HUDEP-2 (cell line): ENCODE measurements around the gene SNAP25.

ENCODE experiments used
- DNase-seq, 76 experiments: peaks; one replicate each; lab custom pipeline; 2025; ENCODE audit not compliant: unreplicated experiment in 76 of 76; lab: John Stamatoyannopoulos, UW

The SNAP25 gene

DNA sequence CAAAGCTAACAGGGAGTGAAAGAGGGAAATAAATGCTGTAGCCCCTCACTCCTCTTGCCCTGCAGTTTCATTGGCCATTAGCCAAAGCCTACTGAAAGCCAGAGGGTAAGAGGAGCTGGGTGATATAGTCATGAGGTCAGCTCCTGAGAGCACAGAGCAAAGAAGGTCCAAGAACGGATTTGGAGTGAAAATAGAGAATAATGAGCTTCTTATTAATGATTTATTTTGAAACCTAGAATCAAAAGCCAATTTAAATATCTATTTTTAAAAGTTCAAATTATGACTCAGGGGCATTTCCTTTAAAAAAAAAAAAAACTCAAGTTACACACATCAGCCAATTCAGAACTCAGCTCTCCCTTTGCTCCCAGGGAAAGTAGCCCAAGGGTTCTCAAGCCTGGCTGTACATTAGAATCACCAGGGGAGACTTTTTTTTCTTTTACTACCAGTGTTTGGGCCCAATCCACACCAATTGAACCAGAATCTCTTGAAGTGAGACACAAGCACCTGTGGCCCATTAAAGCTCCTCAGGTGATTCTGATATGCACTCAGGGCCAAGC is 79.1 kb downstream of the SNAP25 start:
- no peak for DNase-seq

DNA sequence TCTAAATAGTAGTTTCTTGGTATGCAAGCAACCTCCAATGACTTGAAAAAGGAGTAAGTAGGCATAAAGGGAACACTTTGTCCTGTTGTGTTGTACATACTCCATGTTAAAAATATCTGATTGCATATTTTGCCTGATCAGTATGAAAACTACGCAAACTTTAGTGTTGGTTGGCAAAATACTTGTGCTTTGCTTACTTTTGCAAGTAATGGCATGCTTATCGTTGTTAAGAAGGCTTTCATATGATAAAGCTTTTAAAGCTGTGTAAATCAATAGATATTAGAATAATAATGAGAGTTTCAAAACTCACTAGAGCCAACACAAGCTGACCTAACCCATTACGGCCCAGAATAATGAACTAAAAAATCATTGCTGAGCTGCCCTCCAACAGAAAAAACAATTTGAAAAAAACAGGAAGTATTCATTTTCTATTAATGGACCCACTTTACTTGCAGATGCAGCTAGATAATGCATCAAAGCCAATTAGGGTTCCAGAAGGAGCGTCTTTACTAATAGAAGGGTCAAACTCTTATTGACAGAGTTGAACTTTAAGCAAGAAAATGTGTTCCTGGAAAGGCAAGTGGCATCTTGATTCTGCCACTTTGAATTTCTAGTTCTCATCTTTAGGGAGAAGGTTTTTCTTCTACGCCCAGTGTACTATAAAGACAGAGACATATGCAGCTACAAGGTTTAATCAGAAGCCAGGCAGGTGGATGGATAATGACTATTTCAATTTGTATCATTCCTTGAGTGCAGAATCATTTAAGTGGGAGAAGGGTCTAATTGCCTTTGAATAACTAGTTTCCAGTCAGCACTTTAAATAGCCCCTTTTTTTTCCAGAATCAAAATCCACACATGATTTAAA is 82.2 kb downstream of the SNAP25 start:
- DNase-seq, result no peak

DNA sequence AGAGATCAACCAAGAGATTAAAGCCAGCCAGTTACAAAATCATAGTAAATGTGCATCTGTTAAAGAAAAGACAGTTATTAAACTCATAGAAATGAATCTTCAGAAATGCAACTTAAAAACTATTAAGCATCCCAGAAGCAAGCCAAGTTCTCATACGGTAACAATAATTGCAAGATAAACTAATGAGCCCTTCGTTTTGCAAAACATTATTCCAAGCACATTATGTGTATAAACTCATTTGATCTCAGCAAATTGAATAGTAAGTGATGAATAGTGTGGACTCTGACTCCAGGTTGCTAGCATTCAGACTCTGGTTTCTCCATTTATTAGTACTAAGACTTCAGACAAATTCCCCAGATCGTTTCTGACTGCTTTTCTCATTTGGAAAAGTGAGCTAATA is 85.2 kb downstream of the SNAP25 start:
- no peak for DNase-seq

DNA sequence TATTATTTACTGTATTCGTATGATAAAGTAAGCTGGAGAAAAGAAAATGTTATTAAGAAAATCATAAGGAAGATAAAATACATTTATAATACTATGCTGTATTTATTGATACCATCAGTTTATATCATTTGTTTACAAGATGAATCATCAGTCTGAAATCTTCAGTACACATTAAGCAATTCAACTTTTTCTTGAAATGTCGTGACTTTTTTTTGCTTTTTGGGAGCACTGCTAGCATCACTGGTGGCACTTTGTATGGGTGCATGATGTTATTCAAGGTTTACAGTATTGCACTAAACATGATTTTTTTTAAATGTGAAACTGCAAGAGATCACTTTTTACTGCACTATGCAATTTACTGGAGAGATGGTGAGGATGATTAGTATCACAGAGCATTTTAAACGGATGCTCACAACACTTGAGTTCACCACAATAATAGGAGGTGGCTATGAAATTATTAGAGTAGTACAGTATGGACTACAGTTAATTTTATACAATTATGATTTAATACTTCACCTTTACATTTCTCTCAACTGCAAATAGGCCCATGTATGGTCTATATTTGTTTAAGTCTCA is 85.9 kb downstream of the SNAP25 start:
- no peak for DNase-seq

DNA sequence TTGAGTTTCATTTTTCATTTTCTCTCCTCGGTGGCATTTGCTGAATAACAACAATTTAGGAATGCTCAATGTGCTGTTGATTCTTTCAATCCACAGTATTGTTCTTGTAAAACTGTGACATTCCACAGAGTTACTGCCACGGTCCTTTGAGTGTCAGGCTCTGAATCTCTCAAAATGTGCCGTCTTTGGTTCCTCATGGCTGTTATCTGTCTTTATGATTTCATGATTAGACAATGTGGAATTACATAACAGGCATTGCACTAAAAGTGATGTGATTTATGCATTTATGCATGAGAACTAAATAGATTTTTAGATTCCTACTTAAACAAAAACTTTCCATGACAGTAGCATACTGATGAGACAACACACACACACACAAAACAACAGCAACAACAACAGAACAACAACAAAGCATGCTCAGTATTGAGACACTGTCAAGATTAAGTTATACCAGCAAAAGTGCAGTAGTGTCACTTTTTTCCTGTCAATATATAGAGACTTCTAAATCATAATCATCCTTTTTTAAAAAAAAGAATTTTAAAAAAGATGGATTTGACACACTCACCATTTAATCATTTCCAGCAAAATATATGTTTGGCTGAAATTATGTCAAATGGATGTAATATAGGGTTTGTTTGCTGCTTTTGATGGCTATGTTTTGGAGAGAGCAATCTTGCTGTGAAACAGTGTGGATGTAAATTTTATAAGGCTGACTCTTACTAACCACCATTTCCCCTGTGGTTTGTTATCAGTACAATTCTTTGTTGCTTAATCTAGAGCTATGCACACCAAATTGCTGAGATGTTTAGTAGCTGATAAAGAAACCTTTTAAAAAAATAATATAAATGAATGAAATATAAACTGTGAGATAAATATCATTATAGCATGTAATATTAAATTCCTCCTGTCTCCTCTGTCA is 88.1 kb downstream of the SNAP25 start:
- DNase-seq, result no peak

DNA sequence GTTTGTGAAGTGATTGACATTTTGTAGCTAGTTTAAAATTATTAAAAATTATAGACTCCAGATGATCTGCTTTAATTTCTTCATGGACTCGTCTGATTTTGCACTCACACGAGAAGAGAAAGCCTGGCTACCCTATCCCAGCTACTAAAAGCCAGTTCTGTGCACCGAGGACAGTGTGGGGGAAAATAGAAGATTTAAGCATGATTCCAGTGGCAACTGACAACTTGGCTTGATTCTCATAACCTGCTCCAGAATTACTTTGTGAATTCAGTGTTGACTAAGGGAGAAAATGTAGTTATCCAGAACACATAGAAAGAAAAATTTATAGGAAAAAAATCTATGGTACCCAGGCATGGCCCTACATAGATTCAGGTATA is 88.7 kb downstream of the SNAP25 start:
- no peak for DNase-seq

DNA sequence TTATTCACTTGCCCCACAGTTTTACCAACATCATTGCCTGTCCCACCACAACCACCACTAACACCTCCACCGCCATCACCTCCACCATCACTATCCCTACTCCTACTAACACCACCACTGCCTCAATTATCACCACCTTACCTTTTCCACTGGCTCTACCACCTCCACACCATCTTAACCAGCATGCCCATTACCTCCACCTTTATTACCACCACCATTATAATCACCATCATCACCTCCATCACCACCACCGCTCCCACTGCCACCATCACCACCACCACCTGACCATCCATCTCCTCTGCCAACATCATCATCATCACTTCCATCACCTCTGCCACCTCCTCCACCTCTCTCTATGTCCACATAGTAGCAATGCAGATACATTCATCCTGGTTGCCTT is 90.0 kb downstream of the SNAP25 start:
- DNase-seq, result no peak

DNA sequence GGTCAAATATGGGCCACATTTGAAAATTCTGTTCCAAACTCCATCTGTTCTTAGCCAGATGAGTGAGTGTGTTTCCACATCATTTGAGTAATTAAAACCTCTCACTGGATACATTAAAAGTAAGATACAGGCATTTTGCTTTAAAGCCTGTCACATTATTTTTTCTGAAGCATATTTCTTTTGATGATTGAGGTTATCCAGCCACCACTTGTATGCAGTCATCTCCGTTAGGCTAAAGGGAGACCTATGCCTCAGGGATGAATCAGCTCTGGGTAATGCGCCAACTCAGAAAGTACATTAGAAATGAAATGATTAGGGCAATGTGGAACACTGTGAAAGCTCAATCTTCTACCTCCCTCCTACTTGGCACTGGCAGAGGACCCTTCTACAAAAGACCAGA is 90.7 kb downstream of the SNAP25 start:
- no peak for DNase-seq

DNA sequence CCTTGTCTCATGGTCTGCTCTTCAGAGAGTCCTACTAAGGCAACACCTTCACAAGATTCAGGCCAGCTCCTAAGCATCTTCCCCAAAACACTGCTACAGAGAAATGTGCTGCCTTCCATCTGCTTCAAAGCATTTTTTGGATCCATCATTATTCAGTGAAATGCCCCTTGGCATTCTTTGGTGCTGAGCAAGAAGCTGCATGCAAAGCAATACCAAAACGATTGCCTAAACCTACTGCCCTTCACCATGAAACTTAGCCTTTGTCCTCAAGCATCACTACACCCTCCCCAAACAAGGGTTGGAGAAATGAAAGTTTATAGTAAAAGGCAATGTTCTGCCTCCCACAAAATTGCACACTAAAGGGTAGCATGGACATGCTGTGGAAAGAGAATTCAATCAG is 93.5 kb downstream of the SNAP25 start:
- DNase-seq, result no peak

DNA sequence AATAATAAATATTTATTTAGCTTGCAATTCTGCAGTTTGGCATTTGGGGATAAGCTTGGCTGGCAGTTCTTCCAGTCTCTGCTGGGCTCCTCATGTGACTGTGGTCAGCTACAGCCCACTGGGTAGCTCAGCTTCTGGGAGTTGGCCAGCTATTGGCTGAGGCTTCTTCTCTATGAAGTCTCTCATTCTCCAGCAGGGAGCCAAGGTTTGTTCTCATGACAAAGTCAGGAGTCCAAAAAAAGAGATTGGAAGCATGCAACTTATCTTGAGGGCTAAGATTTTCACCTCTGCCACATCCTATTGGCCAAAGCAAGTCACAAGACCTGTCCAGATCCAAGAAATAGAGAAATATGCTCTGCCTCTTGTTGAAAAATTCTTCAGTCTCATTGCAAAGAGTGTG is 94.6 kb downstream of the SNAP25 start:
- DNase-seq, result no peak

DNA sequence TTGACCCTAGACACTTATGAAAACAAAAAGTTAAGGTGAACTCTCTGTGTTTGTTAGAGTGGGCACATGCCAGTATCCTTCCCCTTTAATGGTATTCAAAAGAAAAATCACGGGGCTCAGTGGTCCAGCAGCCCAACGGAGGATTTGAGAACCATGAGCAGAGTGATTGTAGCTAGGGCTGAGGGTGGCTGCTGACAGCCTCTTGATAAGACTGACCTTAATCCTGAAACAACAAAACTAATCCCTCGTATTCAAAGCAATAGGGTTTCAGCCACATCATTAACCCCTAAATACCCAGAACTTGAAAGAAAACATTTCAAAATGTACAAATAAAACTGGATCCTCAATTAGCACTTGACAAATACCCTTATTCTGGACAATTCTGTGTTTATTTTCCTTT is 95.1 kb downstream of the SNAP25 start:
- no peak for DNase-seq

DNA sequence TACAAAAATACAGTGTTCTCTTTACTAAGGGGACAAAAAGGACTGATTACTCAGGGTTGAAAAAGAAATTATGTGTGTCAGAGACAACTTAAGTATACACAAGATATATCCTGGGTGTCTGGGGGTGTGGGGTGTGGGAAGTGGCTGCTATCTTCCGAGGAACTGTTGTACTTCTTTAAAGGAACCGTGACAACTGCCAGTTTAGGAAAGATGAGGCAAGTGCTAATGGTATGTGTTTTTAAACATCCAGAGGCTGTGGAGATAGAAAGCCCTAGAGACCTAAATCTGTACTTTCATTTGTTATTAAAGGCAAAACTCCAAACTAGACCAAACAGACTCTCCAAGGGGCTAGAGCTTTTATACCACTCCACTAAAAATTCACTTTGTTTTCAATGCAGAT is 95.6 kb downstream of the SNAP25 start:
- DNase-seq, result no peak

DNA sequence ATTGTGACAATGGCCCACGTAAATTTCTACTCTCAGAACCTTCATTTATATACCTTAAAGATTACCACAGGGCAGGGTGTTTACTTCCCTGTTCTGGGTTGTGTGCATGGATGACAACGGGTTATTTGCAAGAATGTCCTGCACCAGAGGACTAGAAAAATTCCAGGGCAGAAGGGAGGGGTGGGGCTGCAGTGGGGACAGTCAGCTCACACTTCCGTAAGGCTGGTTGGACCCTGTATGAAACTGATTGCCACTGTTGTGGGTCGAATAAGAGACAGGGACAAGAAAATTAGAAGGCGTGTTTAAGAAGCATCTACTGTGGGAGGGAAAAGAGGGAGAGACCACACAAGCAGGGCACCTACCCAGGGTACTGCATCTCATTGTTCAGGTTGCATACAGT is 96.5 kb downstream of the SNAP25 start:
- no peak for DNase-seq

DNA sequence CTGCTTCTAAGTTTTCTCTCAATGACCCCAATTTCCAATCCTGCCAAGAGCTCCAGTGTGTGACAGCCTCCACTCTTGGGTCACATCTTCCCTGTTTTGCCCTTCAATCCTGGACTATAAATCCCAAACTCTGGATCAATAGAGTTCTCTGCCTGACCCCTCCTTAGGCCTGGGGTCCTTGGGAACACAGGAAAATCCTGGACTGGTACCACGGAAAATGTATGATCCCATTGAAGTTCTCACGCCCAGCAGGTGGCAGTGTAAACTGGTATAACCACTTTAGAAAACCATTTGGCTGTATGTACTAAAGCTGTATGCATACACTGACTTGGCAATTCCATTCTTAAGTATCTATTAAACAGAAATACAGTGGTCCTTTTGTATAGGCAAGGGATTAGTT is 98.0 kb downstream of the SNAP25 start:
- peak in 2 of 76 experiments; percentile 2 for DNase-seq

DNA sequence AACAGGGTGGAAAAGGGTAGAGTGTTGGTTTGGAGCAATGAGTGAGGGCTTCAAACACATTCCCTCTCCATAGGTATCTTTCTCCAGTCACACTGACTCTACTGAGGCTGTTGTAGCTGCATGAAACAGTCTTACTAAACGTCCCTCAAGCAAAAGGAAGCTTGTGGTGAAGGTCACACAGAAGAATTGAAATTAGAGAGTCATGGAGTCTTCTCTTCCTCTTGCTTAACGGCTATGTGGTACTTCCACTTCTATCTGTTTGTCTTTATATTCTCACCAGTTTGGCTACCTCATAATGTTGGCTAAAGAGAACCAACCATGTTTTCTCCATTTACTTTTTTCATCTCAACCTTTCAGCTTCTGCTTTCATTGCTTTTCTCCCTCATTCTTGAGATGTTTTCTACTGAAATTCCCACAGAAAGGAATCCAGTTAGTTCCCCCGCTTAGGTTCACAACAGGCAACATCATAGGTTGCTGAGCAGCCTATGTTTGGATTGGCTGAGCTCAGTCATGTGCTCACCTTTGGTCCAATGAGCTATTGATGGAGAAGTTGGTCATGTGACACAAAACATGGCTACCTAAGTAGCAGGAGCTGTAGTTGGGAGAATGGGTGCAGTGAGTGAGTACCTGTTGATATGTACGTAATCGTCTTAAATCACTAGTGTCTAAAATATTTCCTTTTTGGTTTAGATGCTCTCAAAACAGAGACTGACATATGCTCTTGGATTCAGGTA is 99.8 kb downstream of the SNAP25 start:
- no peak for DNase-seq

DNA sequence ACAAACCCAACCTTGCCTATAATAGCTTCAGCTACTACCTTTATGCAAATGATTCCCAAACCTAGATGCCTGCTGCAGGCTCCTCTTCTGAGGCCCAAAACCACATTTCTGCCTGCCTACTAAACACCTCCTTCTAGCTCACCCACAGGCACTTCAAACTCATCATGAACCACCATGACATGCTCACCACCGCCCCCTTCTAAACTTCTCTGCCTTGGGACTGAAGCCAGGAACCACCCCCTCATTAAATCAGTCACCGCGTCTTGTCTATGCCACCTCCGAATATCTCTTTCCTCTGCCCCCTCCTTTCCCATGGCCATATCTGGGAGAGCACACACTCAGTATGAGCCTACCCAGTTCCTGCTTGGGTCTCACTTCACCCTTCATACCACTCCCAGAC is 101.2 kb downstream of the SNAP25 start:
- DNase-seq, result no peak

DNA sequence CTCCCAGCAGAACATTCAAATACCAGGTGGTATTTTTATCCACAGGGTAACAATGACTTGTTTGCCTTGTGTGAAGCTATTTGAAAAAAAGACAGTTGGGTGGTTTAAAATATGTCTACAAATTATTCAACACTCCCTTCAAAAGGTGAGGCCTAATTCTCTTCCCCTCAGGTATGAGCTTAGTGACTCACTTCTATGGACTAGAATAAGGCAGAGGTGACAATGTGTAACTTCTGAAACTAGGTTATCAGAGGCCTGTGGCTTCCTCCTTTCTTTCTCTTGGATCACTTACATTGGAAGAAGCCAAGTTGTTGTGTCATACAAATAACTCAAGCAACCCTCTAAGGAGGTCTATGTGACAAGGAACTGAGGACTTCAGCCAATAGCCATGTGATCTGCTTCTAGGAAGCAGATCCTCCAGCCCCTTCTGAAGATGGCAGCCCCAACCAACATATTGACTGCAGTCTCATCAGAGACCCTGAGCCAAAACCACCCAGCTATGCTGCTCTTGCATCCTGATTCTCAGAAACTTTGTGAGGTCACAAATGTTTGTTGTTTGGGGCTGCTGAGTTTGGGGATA is 102.6 kb downstream of the SNAP25 start:
- no peak for DNase-seq

DNA sequence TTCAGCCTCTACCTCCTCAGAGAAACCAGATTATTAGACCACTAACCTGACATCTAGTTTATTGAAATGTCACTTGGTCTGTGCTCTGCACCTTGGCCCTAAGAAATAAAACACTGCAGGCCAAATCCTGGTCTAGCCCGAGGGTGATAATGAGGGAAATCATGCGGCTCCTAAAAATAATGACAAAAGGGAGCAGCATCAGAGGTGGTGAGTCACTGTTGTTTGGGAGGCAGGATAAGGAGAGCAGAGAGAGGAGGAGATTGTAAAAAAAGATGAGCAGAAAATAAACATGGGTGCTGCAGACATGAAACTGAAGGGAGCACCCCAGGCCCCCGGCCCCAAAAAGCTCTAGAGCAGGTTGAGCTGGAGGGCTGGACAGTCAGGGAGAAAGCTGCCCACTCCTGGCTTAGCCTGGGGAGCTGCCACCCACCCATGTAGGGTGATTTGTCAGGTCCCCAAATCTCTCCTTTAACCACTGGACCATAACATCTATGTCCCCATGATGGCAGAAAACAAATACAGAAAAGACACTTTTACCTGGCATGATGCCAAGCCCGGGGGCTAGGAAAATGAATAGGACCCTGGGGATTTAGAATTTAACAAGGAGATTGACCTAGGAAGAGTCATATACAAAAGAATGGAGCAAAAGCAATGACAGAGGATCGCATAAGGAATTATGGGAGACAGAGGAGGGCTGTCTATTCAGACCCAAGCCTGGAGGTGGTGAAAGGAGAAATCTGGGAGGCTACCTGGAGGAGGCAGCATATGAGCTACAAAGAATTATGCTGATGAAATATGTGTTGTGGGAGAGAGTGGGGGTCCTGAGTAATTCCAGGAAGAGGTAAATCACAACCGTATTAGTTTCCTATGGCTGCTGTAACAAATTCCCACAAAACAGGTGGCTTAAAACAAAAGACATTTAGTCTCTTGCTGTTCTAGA is 103.7 kb downstream of the SNAP25 start:
- no peak for DNase-seq

DNA sequence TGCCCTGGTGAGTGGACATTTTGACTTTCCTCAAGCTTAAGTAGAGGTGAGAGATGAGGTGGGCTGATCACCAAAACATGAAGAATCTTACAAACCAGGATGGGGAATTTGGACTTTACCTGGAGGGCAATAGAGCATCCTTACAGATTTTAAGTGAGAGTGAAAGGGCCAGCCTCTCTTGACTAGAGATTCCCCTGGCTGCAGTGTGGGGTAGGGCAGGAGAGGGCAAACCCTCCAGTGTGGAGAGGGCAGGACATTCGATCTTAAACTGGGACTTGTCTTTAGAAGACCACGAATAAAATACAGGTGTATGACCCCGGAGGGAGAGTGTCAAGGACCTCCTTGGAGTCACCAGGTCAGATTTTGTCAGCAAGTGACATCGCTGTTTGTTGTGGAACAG is 105.1 kb downstream of the SNAP25 start:
- no peak for DNase-seq
